GM04504 (cell line): ENCODE data around the gene IST1.

ENCODE experiments used
- DNase-seq: peaks from one replicate; pipeline ENCODE4 v3.0.0-alpha.2; 2012; ENCODE audit warnings: low read depth

Gene IST1

GRCh38 chr16:71965223-71965622 lies 69.9 kb downstream of the IST1 start:
- DNase-seq, result no peak

- no peak for DNase-seq
Measured at GRCh38 chr16:71966932-71967331, 71.6 kb downstream of the IST1 start.

- DNase-seq, result no peak
Measured at GRCh38 chr16:71969353-71969752, 74.0 kb downstream of the IST1 start.

GRCh38 chr16:71971571-71971970 lies 76.2 kb downstream of the IST1 start:
- DNase-seq, result no peak

GRCh38 chr16:71972356-71972755 lies 77.0 kb downstream of the IST1 start:
- DNase-seq, result no peak

GRCh38 chr16:71973001-71973400 lies 77.7 kb downstream of the IST1 start:
- DNase-seq, result no peak

GRCh38 chr16:71974068-71974818 lies 78.9 kb downstream of the IST1 start:
- DNase-seq, result no peak
